ENCODE results near the gene KLF7.

Gene KLF7

DNA sequence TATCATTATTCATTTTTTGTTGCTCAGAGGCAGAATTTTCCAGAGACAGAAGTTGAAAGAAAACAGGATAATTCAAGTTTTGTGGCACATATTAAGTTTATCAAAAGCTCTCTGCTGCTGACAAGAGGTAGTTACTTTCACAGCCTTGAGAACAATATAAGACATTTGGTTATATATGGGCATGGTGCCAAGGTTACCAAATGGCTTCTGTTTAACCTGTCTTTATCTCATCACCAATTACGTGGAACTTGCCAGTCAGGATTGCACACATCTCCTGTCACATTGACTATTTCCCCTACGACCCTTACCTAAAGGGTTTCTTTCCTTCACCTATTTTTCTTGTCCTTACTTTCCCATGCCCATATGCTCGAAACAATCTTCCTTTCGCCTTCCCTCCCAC lies 35.9 kb downstream of the KLF7 start:
- in situ Hi-C loops (cut with MboI; ENCODE audit: low sequenced_read_pairs), result no loop called here

DNA sequence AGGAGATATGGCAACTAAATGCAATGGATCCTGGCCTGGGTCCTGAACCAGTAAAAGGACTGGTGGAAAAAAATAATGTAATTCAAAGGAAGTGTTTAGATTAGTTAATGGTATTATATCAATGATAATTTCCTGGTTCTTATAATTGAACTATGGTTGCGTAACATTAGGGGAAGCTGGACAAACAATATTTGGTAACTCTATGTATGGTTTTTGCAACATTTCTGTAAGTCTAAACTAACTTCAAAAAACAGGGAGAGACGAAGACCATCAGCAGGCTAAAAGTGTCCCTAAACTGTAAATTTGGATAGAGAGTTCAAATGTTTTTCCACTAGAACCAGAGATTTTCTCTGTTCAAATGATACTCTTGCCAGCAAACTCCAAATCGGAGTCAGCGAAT lies 36.9 kb downstream of the KLF7 start:
- in situ Hi-C loops (cut with MboI; ENCODE audit: low sequenced_read_pairs), result no loop called here

DNA sequence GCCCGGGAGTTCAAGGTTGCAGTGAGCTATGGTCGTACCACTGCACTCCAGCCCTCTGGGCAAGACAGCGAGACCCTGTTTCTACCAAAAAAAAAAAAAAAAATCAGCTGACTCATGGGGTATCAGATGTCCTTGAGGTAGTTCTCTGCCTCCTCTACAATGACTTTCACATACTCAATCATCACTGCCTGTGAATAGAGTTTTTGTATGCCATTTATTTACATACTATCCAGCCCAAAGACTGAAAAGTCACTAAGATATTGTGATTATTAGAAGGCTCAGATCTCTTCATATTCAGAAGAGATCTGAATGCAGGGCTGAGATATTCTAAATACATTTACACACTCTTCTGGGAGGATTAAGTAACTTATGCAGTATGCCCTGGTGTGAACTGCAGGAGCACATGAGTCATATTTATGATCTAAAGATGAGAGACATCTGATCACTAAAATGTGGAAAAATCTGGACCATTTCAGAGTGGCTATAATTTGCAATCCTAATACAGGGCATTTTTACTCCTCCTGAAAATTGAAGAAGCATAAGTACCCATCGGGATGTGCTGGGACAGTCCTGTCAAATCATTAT lies 38.9 kb downstream of the KLF7 start:
- in situ Hi-C loops (cut with MboI; ENCODE audit: low sequenced_read_pairs), result no loop called here

DNA sequence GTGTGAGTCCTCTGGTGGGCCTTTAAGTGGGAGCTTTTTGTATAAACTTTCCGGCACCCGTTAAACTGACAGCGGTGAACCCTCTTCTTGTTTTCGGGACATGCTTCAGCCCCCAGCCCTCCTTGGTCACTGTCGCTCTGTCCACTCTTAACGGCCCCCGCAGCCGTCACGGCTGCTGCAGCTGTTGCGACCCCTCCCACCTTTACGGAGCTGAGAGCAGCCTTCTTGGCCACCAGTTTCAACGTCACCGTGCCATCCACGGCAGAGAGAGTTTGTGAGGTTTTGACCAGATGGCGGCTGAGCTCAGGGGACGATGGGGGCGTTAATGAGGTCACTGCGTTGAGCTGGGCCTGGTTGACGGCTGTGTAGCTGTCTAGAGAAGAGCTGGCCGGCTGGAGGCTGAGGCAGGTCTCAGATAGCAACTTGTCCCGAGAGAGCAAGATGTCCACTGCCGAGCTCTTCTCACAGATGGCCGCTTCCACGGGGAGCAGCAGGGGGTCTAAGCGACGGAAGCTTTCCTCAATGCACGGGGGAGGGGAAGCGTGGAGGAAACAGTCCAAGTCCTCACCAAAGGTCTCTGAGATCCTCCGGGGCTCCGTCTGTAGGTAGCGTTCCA lies 41.9 kb downstream of the KLF7 start:
- in situ Hi-C loops (cut with MboI; ENCODE audit: low sequenced_read_pairs), result no loop called here

DNA sequence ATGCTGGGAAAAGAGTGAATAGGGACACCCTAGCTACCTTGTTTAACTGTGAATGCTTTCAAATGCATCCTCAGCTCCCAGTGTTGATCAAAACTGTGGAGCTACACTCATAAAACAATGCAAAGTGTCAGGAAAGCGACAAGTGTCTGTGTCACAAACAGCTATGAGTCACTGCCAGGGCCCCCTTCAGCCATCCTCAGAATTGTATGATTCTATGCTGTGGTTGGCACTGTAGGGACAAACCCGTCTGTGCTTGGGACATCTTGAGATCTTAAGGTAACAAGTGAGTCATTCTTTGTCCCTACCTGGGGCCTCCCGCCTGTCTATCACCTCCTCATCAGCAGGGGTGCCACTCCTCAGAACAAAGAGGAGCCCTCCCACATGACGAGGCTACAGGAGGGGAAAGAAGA lies 42.4 kb downstream of the KLF7 start:
- in situ Hi-C loops (cut with MboI; ENCODE audit: low sequenced_read_pairs), result no loop called here

DNA sequence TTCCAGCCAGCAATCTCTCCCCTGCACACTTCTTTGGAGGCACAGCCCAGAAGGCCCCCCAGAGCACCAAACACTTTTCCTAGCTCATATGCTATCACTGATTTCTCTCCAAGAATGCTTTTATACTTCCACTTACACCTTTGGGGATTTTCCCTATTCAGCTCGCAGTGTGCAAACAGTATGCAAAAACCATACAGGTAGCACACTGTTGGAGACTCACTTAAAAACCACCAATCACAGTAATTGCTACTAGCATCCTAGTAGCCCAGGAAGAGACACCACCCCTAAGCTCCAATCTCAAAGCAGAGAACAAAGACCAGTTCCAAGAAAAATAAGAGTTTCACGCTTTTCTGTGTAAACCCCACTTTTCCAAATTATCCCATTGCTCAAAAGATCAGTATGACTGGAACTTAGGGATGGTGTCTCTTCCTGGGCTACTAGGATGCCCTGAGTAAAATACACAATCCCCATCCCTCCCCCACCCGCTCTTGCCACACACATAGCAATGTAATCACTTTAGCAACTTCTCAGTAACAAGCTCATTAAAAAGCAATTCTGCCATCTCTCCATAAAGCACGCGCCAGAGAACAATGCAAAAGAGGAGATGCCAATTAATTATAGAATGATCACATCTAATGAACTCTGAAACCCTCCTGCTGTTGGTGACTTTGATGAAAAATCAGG lies 43.0 kb downstream of the KLF7 start:
- in situ Hi-C loops (cut with MboI; ENCODE audit: low sequenced_read_pairs), result no loop called here

DNA sequence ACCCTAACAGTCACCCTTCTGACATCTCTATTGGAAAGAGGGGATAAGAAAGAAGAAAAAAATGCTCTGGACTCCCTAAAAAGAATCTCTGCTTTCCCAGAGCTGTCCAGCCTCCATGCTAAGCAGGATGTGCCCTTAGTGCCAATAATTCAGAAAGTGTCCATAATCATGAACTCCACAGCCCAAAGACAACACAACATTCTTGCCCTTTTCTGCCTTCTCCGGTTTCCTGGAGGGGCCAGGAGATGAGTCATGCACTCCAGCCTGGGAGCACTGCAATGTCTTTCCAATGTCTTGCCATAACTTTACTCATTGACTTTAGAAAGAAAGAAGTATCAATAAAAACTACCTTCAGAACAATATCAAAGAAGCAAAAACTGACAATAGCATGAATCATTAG lies 44.0 kb downstream of the KLF7 start:
- in situ Hi-C loops (cut with MboI; ENCODE audit: low sequenced_read_pairs), result no loop called here

DNA sequence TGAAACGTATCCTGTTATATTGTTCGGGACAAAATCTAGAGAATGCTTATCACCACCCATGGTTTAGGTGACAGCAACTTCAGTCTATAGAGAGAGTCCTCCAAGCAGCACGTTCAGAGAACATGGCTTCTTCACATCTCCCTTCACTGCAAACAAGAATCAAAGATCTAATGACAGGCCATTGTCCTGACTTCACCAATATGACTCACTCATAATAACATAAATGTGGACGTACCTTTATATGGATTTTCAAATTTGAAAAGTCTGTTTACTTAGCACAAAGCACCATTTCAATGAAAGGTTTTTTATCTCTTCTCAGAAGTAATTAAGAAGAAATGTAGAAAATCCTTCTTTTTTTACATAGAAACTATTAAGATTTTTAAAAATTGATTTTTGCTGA lies 46.7 kb downstream of the KLF7 start:
- in situ Hi-C loops (cut with MboI; ENCODE audit: low sequenced_read_pairs), result no loop called here

DNA sequence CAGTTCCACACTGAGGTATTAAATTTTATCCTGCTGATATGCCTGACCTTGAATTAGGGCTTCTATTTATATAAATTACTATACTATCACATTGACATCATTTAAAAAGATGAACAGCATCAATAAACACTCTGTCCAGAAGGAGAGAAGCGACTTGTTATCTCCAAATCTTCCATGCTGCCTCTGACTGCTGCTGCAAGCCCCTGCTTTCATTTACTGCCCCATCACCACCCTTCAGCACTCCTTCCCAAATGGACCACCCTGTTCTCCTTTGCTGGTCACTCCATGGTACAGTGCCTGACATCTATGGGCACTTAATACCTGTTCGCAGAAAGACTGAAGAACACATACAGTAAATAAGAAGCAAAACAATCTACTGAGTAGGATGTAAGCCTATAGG lies 48.1 kb downstream of the KLF7 start:
- in situ Hi-C loops (cut with MboI; ENCODE audit: low sequenced_read_pairs), result no loop called here

DNA sequence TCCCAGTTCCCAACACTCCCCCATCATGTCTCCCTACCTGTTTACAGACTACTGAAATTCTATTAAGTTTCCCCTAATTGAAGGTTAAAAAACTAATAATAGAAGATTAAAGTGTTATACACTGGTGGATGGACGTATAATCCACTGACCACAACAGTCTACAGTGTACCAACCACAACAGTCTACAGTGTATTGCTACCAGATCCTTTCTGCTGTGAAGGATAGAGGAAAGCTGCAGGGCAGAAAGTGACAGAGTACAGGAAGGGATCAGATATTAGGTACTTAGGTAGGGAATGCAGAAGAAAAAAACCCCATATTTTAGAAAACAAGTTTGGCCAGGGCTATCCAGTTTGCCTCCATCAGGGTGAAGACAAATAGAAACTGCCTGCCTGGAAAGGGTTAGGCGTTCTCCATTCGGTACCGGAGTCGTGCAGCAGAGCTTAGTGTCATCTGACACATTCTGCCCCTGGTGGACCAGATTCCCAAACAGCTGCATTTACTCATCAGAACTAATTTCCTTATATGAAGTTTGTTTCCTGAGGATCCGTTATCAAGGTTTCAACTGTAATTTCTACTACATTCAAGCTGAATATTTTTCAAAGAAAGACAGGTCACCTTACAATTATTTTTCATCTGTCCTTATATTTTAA lies 49.9 kb downstream of the KLF7 start:
- in situ Hi-C loops (cut with MboI; ENCODE audit: low sequenced_read_pairs), result no loop called here

DNA sequence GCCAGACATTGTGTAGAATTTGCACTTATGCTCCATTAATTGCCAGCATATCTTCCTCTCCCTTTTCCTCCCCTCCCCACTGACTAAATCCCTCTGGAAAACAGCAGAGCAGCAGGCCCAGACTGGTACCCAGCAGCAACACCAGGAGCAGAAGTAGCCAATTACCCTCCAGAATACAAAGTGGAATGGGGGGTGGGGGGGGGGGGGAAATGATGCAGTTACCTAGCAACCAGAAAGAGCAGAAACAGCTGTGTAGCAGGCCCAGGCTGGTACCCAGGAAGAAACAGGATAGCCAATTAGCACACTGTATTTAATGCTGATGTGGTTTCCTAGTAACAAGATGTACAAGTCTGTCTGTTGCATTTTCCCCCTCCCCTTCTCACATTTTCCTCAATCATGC lies 52.3 kb downstream of the KLF7 start:
- in situ Hi-C loops (cut with MboI; ENCODE audit: low sequenced_read_pairs), result no loop called here

DNA sequence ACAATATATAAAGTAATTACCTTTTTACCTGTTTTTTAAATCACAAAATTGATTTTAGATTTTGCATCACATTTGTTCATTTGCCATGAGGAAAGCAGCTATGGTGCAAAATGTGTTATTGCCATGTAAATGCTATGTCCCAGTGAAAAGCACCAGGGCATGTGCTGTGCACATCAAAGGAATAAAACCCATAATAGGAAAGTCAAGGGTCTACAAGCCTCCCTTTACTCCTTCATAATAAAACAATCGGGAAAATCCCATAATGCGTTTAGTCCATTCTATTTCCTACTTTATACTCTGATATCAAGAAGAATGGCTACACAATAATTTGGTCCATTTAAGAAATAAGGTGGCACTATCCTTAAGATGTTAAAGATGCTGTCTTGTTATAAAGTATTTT lies 53.0 kb downstream of the KLF7 start:
- in situ Hi-C loops (cut with MboI; ENCODE audit: low sequenced_read_pairs), result no loop called here

DNA sequence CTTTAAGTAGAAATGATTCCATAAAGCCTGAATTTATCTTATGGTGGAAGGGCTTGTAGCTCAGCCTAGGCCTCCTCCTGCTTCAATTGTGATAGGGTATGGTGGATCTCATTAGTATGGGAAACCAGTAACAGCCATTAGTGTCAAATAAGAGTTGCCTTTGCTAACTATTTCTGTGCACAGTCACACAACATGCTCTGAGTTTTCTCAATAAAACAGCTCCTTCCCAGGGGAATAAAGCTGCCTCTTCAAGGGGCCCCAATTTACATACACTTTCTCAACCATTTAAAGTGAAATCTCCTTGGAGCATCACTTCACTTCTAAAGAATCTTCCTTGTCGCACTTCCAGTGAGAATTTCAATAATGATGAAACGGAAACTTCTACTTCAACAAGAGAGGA lies 53.4 kb downstream of the KLF7 start:
- in situ Hi-C loops (cut with MboI; ENCODE audit: low sequenced_read_pairs), result no loop called here

DNA sequence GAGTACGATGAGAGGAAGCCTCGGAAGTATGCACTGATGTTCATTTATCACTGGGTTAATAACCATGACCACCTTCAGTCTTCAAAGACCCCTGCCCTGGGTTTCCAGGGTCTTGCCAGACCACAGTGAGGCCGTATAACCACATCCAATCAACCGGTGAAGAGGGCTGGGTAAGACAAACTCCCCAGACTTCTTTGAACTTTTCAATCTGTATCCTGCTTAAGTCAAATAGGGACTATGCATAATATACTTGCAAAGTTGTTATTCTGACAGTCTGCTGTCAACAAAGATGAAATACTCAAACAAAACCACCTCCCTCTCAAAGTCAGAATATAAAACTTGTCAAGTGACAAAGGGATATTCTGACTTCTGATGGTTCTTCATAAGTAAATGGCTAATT lies 54.0 kb downstream of the KLF7 start:
- in situ Hi-C loops (cut with MboI; ENCODE audit: low sequenced_read_pairs), result no loop called here

DNA sequence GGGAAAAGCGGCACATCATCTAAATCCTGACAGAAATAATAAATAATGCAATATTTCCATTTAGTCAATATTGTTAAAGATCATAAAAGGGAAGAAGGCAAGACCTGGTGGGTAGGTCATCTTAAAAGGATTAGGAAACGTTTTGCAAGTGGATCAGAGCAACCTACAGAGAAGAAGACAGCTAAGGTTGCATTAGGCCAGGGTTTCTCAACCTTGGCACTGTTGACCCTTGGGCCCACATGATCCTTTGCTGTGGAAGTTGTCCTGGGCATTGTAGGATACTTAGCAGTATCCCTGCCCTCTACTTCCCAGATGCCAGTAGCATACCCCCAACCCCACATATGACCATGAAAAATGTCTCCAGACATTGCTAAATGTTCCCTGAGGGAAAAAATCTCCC lies 55.0 kb downstream of the KLF7 start:
- in situ Hi-C loops (cut with MboI; ENCODE audit: low sequenced_read_pairs), result no loop called here

DNA sequence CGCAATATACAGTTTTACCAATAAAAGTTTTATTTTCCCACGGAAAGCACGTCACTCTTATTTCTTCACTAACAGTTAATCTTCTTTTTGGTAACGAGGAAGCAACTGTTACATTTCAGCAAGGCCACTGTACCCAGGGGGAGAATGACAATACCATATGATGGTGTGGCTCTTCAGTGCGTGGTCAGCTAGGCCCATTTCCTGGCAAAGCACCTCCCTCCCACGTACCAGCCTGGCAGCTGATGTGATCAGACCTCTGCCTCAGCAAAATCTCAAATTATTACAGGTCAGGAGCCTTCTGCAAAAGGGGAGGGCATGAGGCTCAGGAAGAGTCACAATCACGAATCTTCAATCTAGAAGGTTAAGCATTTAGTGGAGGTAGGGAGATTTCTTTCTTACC lies 55.4 kb downstream of the KLF7 start:
- in situ Hi-C loops (cut with MboI; ENCODE audit: low sequenced_read_pairs), result no loop called here

DNA sequence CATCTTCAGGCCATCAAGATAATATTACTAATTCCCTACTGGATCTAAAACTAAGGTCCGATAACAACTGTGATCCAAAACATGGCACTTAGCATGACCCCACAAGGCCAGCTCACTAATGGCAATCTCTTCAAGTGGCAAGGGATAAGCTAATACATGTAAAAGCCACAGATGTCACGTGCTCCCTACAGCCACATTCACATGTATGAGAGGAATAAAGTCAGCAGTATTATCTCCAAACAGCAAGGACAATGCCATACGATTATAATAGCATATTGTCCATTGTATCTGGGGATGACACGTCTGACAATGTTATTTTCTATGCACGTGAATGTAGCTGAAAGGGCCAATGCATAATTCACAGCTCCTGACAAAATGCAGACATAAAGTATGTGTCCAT lies 56.0 kb downstream of the KLF7 start:
- in situ Hi-C loops (cut with MboI; ENCODE audit: low sequenced_read_pairs), result no loop called here

DNA sequence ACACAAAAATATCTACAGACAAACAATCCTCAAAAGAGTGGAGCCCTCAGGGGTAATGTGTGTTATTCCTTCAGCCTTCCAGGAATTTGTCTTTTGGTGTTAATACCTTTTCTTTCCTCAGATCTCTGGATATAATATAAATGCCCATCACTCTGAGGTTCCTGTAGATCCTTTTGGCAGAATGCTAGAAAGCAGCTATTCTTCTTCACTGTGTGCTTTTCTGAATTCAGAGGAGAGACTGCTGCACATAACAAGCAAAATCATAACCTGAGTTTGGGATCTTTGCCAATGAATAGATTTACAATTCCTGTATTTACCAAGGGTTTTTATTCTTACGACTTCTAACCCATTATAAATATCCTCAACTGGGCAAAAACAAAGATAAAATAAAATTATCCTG lies 57.3 kb downstream of the KLF7 start:
- in situ Hi-C loops (cut with MboI; ENCODE audit: low sequenced_read_pairs), result no loop called here

DNA sequence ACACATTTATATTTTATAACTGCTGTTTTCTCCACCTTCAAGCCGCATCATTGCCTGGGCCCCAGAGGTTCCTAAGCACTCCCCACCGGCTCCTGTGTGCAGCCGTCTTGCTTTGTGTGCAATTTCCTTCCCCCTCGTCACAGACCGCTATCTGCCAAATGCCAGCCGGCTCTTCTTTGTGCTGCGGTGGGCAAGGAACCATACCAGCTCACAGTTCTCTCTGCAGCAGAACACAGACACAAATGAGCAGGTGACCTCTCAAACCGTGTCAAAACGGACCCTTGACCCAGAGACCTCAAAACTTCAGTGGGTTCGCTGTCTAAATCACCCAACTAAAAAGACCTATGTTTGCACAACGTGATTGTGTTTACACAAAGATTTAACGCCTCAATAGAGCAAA lies 58.2 kb downstream of the KLF7 start:
- in situ Hi-C loops (cut with MboI; ENCODE audit: low sequenced_read_pairs), result no loop called here

DNA sequence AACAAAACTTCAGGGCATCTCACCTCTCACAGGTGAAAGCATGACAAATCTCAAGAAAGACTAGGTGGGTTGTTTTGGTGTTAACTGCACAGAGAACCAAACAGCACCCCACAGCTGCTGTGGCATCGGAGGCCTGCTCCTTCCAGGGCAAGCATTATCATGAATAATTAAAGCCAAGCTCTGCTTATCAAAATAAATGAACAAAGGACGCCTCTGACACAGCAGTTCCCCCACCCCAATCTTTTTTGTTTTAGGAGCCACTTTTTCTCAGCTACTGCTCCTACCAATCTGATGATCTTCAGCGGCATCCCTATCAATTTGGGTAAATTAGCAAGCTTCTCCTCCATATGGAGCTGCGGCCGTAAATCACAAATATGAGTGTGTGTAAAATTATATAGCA lies 58.6 kb downstream of the KLF7 start:
- in situ Hi-C loops (cut with MboI; ENCODE audit: low sequenced_read_pairs), result no loop called here

DNA sequence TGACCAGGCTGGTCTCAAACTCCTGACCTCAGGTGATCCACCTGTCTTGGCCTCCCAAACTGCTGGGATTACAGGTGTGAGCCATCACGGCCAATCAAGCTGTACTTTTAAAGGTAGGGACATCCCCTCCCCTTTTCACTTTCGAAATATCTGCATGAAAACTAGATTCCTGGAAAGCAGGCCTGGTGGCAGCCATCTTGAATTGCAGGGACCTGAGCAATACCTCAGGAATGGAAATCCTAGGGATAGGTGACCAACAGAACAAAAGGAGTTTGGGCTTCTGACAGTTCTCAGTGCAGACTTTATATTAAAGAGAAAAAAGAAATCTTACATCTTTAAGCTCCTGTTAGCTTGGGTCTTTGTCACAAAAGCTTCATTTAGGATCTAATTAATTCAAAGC lies 62.6 kb downstream of the KLF7 start:
- in situ Hi-C loops (cut with MboI; ENCODE audit: low sequenced_read_pairs), result no loop called here

DNA sequence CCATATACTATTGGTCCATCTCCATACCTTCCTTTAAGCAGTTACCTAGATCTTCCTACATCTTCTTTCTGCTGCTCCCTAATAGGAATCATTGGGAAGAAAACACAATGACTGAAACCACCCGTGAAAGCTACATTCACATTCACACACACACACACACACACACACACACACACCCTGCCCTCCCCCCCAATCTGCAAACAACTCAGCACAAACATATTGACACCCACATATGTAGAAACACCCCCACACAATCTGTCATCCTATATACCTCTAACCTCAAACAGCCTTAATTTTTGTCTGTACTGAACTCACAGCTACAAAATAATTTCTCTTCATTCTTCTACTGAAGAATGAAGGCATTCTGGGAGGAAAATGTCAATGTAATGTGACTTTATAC lies 63.8 kb downstream of the KLF7 start:
- in situ Hi-C loops (cut with MboI; ENCODE audit: low sequenced_read_pairs), result no loop called here
